SIG-M5 treated with dmso at 0.1 percent for 504 hours (cell line): ENCODE data around the gene CFHR2.

Source experiments
- DNase-seq: peaks from one replicate; lab custom pipeline; 2025; ENCODE audit not compliant: unreplicated experiment; lab: John Stamatoyannopoulos, UW

Gene CFHR2

DNA sequence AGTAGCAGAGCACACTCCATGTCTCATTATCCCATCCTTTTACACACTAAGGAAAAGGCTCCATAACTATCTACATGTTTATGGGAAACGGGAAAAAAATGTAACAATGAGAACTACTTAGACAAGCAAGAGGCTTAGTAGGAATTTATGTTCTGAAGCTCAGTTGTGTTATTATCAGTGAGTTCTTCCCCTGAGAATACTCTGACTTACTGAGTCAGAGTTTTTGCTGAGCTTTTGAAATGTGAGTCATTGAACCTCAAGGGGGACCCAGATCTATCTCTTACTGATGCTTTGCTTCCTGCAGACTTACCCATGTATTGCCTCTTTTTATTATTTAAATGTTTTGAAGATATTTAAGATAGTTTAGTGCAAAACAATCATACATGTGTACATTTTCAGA, 53.9 kb downstream of the CFHR2 start:
- no peak for DNase-seq

DNA sequence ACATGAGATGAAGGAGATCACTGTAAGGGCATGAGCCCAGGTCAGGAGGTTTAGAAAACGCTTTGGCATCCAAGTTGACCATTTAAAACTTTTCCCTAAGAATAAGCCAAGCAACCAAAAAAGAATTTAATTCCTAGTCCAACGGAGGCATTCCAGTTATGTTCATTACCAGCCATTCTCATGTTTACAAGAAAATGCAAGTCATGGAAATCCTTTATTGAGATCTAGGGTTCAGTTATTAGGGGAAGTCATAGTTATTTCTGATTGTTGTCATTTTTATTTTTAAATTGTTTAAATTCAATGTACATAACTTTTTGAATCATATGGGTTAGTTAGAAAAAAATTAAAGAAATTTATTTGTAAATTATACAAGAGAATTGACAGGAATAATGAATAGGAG, 58.3 kb downstream of the CFHR2 start:
- DNase-seq, result no peak

DNA sequence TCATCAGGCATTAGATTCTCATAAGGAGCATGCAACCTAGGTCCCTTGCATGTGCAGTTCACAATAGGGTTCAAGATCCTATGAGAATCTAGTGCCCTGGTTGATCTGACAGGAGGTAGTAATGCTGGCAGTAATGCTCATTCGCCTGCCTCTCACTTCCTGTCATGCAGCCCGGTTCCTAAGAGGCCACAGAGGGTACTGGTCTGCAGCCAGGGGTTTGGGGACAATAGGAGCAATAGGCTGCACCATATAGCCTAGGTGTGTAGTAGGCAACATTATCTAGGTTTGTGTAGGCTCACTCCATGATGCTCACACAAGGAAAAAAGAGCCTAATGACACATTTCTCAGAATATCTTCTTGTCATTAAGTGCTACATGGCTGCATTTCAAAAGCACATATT, 59.6 kb downstream of the CFHR2 start:
- DNase-seq, result no peak

DNA sequence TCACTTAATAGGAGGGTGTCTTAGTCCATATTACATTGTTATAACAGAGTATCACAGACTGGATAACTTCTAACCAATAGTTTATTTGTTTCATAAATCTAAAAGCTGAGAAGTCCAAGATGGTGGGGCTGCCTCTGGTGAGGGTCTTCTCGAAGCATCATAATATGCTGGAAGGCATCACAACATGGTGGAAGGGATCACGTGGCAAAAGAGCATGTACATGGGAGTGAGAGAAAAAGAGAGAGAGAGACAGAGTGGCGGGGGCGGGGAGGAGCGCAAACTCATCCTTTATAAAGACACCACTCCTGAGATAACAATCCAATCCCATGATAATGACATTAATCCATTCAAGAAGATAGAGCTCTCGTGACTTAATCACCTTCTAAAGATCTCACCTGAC, 65.3 kb downstream of the CFHR2 start:
- no peak for DNase-seq
